GM12874 (cell line): ENCODE results near the gene ADARB2.

Experiments used
- CTCF ChIP-seq: IDR thresholded peaks from 2 replicates; pipeline ENCODE4 v1.5.1; 2011; ENCODE audit warnings: low read depth, mild to moderate bottlenecking, control low read depth, low read length, moderate library complexity; ENCODE audit not compliant: insufficient read depth

ADARB2 gene

GRCh38 chr10:1706711-1707110 lies 30.6 kb downstream of the ADARB2 start:
- no peak for TF ChIP-seq CTCF

GRCh38 chr10:1706256-1706655 lies 31.1 kb downstream of the ADARB2 start:
- no peak for TF ChIP-seq CTCF

GRCh38 chr10:1698185-1698584 lies 39.1 kb downstream of the ADARB2 start:
- TF ChIP-seq CTCF = no peak

- no peak for TF ChIP-seq CTCF
These were observed 41.2 kb downstream of the ADARB2 start for GRCh38 chr10:1696106-1696505.

GRCh38 chr10:1690086-1690485 lies 47.2 kb downstream of the ADARB2 start:
- TF ChIP-seq CTCF = no peak

GRCh38 chr10:1688531-1688930 lies 48.8 kb downstream of the ADARB2 start:
- TF ChIP-seq CTCF = no peak

GRCh38 chr10:1687623-1688150 lies 49.6 kb downstream of the ADARB2 start:
- no peak for TF ChIP-seq CTCF
